Occipital lobe (tissue), 2 donors: ENCODE data around the gene PABPC1L. TPM values are rescaled to one million over a fixed set of nuclear protein-coding genes. Genes with fewer than 3 reads are reported as not detected.
"Not testable (repeated sequence)": the region's sequence is repeated elsewhere in the genome, so short reads cannot be mapped to it uniquely, and the experiment has no call there.

Experiments
- DNase-seq: peaks from one replicate; lab custom pipeline; 2025; lab: John Stamatoyannopoulos, UW
- total RNA-seq: library from RNA; depleted of rRNA; stranded (reverse); fragments of >200 nt; gene quantifications from one replicate; pipeline ENCODE4 v1.2.3, GENCODE V29; 2014

Gene PABPC1L
- 4.4 TPM for total RNA-seq

DNA sequence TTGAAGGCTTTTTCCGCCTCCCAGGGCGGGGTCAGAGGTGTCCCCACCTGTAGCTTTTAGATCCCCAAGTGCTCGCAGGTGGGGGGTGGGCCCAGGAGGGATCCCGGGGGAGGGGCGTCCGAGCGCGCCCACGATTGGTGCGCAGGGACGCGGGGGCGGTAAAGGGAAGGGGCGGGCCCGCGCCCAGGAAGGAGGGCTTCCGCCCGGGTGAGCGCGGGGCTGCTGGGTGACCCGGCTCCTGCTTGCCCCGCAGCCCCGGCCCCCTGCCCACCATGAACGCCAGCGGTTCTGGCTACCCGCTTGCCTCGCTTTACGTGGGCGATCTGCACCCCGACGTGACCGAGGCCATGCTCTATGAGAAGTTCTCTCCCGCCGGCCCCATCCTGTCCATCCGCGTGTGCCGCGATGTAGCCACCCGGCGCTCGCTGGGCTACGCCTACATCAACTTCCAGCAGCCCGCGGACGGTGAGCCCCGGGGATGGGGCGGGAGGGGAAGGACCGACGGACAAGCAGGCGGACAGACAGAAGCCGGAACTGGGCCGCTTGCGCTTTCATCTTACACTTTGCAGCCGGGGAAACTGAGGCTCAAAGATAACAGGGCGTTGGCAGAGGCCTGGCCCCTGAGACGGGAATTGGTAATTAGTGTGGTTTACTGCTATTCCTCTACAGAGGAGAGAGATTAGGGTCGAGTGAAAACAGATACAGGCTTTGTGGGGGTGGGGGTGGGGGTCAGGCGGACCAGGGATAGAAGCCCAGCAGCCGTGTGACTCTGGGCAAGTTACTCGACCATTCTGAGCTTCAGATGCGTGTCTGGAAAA, at the start of gene PABPC1L:
TSS of gene PABPC1L (plus strand) at position 189 of the 818 bp plus-strand sequence. CDS start at position 273, 84 bp downstream.
- DNase-seq: peak; percentile 25

GRCh38 chr20:44861531-44862006, 48.3 kb upstream of the PABPC1L start:
- DNase-seq: no peak

- no peak for DNase-seq
These were observed 47.6 kb upstream of the PABPC1L start for GRCh38 chr20:44862286-44862685.

GRCh38 chr20:44863365-44864084, 46.3 kb upstream of the PABPC1L start:
- not testable (repeated sequence) for DNase-seq

DNA sequence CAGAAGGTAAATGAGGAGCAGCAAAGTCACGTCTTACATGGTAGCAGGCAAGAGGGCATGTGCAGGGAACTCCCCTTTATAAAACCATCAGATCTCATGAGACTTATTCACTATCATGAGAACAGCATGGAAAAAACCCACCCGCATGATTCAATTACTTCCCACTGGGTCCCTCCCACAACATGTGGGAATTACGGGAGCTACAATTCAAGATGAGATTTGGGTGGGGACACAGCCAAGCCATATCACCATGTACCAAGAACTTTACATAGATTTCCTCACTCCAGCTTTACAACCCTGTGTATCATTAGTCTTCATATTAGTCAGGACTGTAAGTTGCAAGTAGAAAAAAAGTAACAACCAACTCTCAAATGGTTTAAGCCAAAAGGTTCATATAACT, 45.4 kb upstream of the PABPC1L start:
- DNase-seq: not testable (repeated sequence)

- DNase-seq: no peak
These were observed 43.0 kb upstream of the PABPC1L start for GRCh38 chr20:44866703-44867335.

- no peak for DNase-seq
These were observed 40.4 kb upstream of the PABPC1L start for GRCh38 chr20:44869471-44869870.

DNA sequence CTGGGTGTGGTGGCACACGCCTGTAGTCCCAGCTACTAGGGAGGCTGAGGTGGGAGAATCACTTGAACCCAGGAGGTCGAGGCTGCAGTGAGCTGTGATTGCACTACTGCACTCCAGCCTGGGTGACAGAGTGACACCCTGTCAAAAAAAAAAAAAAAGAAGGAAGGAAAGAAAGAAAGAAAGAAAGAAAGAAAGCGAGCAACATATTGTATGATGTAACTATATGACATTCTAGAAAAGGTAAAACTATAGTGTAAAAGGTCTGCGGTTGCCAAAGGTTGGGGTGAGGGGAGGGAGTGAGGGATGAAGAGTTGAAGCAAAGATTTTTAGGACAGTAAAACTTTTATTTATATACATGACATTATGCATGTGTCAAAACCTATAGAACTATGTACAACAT, 27.5 kb upstream of the PABPC1L start:
- DNase-seq: not testable (repeated sequence)

GRCh38 chr20:44883214-44883902, 26.5 kb upstream of the PABPC1L start:
- DNase-seq: no peak

- no peak for DNase-seq
These were observed 24.9 kb upstream of the PABPC1L start for GRCh38 chr20:44884907-44885391.

DNA sequence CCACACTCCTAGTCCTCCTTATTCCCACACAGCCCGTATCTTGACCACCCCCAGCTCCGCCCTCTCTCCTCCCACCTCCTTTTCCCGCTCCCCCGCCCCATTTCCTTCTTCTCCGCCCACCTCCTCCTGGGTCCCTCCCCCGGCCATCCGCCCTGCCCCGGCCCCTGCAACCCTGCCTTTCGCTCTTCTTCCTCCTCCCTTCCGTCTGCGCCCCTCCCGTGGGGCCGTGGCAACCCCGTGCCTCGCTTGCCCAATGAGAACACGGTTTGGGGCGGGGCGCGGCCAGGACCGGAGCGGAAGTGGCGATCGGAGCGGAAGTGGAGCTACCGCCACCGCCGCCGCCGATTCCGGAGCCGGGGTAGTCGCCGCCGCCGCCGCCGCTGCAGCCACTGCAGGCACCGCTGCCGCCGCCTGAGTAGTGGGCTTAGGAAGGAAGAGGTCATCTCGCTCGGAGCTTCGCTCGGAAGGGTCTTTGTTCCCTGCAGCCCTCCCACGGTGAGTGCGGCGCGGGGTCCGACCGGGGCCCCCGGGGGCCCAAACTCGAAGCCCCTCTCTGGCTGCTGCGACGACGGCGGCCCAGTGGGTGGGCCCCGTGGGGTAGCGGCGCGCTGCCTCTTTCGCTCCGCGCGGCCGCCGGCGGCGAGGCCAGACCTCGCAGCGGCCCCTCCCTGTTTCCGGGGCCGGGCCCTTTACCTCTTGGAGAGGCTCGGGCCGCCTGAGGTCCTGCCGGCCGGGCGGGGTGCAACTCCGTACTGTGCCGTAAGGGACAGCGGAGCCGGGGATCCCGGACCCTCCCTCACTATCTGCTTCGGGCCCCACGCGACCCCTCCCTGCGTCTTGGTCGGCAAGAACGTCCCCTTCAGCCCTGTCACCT, 24.2 kb upstream of the PABPC1L start, which contains the start of gene YWHAB:
TSS of gene YWHAB (plus strand) at position 314 of the 874 bp plus-strand sequence. CDS start 15,829 bp downstream, outside the sequence.
- peak; percentile 96 for DNase-seq

DNA sequence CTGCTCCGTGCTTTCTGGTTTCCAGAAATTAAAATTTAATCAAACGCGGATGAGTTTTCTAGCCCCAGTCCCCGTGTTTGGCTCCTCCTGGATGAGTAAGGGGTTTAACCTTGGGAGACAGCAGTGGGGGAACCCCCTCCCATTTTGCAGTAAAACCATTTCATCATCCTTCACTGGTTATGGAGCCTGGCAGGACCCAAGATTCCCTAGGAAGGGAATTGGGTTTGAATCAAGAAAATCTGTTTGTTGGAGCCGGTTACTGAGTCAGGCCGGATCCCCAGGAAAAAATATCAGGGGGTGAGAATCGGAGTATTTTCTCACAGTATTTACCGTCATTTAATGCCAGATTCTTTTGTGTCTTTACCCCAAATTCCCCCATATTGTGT, 23.6 kb upstream of the PABPC1L start:
- DNase-seq: no peak

DNA sequence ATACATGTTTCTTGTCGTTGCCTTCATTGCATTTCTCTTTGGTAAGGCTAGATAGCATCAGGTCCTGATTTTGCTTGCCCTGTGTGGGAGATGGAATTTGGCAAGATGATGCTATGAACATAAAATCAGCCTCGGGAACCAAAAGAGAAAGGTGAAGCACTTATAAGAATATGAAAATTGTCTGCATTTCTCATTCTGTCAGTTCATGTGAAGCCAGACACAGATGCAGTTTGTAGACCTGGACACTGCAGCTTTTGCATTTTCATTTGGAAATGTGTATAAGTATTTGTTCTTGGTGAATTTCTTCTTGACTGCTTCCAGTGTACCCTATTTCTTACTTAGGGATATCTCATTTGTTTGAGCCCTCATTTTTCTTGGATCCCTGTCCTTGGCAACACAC, 23.0 kb upstream of the PABPC1L start:
- DNase-seq: no peak

GRCh38 chr20:44887466-44887865, 22.4 kb upstream of the PABPC1L start:
- no peak for DNase-seq

GRCh38 chr20:44888226-44889103, 21.4 kb upstream of the PABPC1L start:
- DNase-seq: no peak

- peak; percentile 6 for DNase-seq
These were observed 18.0 kb upstream of the PABPC1L start for GRCh38 chr20:44891826-44892225.

- DNase-seq: no peak
These were observed 14.9 kb upstream of the PABPC1L start for GRCh38 chr20:44894959-44895358.

DNA sequence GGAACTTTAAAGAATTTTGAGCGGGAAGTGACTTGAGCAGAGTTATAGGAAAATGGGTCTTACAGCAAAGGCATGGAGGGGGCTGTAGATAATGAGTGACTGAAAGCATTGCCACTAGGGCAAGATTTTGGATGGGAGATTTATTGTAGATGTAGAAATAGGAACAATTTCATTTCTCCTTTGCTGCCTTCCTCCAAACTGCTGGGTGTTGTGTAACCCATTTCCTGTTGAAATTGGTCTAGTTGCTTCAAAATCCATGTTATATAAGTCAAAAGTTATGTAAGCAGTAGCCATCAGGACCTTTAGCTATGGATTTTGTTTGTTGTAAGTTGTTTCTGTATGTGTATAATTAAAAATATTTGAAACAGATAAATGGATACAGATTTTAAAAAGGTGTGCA, 13.3 kb upstream of the PABPC1L start:
- DNase-seq: no peak

GRCh38 chr20:44897133-44897532, 12.7 kb upstream of the PABPC1L start:
- no peak for DNase-seq
